Naive thymus-derived CD8-positive, alpha-beta T cell (primary cell): Measurements from ENCODE around the gene KCNE3. TPM values are rescaled to one million over a fixed set of nuclear protein-coding genes. Genes with fewer than 3 reads are reported as not detected.
A peak's percentile ranks its signal among the peaks of the same experiment; 100 is the strongest.

Source experiments
- ATAC-seq, 2 donors: fragments of 150-1000 bp; cut with Tn5 transposase in 1 of 2; sonication (Bioruptor Pico), chemical (Tn5 transposase) in 1 of 2; 1 replicate in 1 of 2; 2 replicates in 1 of 2; pipeline ENCODE4 v1.10.0; 2021; ENCODE audit warnings: mild to moderate bottlenecking in 2 of 2, moderate library complexity in 2 of 2
- POLR2A ChIA-PET: fragments of 350-600 bp; sonication (Branson Sonifier 250); formaldehyde crosslinking; loops from one replicate; lab custom pipeline; 2021; ENCODE audit warnings: antibody characterized with exemption; lab: Charles Lee
- DNase-seq, 10 donors: peaks; one replicate each; pipeline versions ENCODE4 v3.0.0 to v3.0.0-alpha.2; 2020 to 2022
- H3K27ac Mint-ChIP-seq, 10 donors: one replicate each; pipeline ENCODE4 v1.8.0; 2020 to 2022; ENCODE audit warnings: mild to moderate bottlenecking in 10 of 10, mixed read lengths in 10 of 10, moderate library complexity in 4 of 10, inconsistent platforms in 1 of 10
- H3K27me3 Mint-ChIP-seq, 5 donors: one replicate each; pipeline ENCODE4 v1.8.0; 2021 to 2022; ENCODE audit warnings: mixed read lengths in 5 of 5
- H3K36me3 Mint-ChIP-seq, 3 donors: one replicate each; pipeline ENCODE4 v1.8.0; 2020 to 2022; ENCODE audit warnings: mixed read lengths in 3 of 3, mild to moderate bottlenecking in 2 of 3, inconsistent platforms in 1 of 3
- H3K4me1 Mint-ChIP-seq, 4 donors: one replicate each; pipeline ENCODE4 v1.8.0; 2021 to 2022; ENCODE audit warnings: mixed read lengths in 4 of 4
- H3K4me3 Mint-ChIP-seq, 10 donors: one replicate each; pipeline ENCODE4 v1.8.0; 2020 to 2022; ENCODE audit warnings: mild to moderate bottlenecking in 10 of 10, mixed read lengths in 10 of 10, moderate library complexity in 6 of 10, inconsistent platforms in 1 of 10
- H3K9me3 Mint-ChIP-seq, 9 donors: one replicate each; pipeline ENCODE4 v1.8.0; 2020 to 2022; ENCODE audit warnings: mixed read lengths in 9 of 9, mild to moderate bottlenecking in 3 of 9, inconsistent platforms in 1 of 9, moderate library complexity in 1 of 9
- polyA plus RNA-seq, 3 donors: library from polyadenylated mRNA; unstranded; fragments of 300-500 nt; fragmentation: Illumina TruSeq; gene quantifications; one replicate each; pipeline ENCODE4 v1.2.3, GENCODE V29; 2021
- total RNA-seq, 8 experiments: library from RNA in 2 of 8; stranded (reverse) in 2 of 8; gene quantifications; one replicate each; pipeline ENCODE4 v1.2.3 and lab custom pipeline; 2021 to 2026

KCNE3 gene
- total and polyA plus RNA-seq, 5 experiments from 2014 or later = not detected

DNA sequence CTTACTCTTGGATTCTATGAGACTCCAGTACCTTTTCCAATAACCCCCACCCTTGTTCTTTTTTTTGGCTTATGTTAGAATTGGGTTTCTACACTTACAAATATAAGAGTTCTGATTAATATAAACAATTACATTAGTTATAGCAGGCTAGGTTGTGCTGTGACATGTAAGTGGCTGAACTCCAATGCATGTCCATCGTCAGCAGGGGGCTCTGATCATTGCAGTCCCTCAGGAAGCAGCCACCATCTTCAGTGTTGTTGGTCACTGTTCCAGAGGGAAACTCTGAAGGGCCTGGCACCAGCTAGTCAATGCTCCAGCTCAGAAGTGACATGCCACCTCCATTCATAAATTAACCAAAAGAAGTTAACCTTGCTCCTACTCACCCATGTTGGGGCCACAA, 20.5 kb upstream of the KCNE3 start:
- Mint-ChIP-seq H3K9me3 (no peaks in the 10 kb centered on the region), H3K27ac (peak overlapping the region in 1 of 10 donors; percentile 1), H3K27me3 (no peaks in the 10 kb centered on the region), H3K4me3 (no peak overlapping the region), H3K36me3 (peaks cover 0 to 15% (median 0%) of the 10 kb centered on the region in 3 donors), H3K4me1 (peaks cover 6 to 14% (median 9%) of the 10 kb centered on the region in 4 donors)
- ATAC-seq (no peak), DNase-seq (no peak)
- POLR2A ChIA-PET = no interaction called here

DNA sequence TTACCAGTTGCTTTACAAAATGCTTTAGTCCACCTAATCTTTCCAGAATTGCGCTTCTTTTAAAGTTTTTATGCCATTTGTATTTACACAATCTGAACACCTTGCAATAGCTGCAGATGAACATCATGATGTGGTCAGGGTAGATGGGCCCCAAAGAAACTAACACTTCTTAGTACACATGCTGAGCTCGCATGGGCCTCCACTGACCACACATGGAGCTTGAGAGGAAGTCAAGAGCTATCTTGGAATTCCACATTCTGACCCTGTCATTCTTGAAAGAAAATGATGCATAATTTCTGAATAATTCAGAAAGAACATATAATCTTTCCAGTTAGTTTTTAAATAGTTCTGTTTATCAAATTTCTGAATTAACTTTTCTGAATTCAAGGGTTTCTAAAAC, 18.5 kb upstream of the KCNE3 start:
- POLR2A ChIA-PET = no interaction called here
- no peak overlapping the region for H3K27ac Mint-ChIP-seq

DNA sequence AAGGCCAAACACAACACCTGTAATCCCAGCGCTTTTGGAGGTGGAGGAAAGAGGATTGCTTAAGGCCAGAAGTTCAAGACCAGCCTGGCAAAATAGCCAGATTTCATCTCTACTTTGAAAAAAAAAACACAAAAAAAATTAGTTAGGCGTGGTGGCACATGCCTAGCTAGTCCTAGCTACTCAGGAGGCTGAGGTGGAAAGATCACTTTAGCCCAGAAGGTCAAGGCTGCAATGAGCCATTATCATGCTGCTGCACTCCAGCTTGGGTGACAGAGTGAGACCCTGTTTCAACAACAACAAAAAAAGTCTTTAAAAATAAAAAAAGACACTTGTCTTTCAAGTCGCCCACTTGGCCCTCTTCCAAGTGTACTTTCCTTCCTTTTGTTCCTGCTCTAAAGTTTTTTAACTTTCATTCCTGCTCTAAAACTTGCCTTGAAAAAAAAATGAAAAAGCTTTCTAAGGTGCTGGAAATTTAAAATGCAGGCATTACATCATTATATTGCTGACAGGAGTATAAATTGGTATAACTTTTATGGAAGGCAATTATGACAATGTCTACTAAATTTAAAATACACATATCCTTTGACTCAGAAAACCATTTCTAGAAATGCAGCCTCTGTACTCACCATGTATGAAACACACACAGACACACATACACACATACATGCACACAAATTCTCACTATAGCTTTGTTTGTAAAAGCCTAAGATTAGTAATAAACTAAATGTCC, 13.5 kb upstream of the KCNE3 start:
- POLR2A ChIA-PET = interaction anchor here (1.0 kb wide), 1 partner anchor 12 kb away, joined by 4 read pairs; the partner anchor contains the start of gene LIPT2
- peaks cover 0 to 3% (median 0%) of the 10 kb centered on the region in 5 donors for H3K27me3 Mint-ChIP-seq
- H3K9me3 Mint-ChIP-seq = no peaks in the 10 kb centered on the region
- no peak for DNase-seq
- H3K36me3 Mint-ChIP-seq = no peaks in the 10 kb centered on the region
- H3K4me3 Mint-ChIP-seq = no peak overlapping the region
- no peak overlapping the region for H3K27ac Mint-ChIP-seq
- peaks cover 0 to 4% (median 0%) of the 10 kb centered on the region in 4 donors for H3K4me1 Mint-ChIP-seq
- ATAC-seq = no peak

More for the DNA sequence above, 18.5 kb upstream of the KCNE3 start:
- Mint-ChIP-seq H3K4me3 (no peak overlapping the region), H3K9me3 (no peaks in the 10 kb centered on the region), H3K36me3 (peaks cover 0 to 7% (median 0%) of the 10 kb centered on the region in 3 donors), H3K4me1 (peaks cover 0 to 5% (median 2%) of the 10 kb centered on the region in 4 donors), H3K27me3 (no peaks in the 10 kb centered on the region)
- ATAC-seq (no peak), DNase-seq (no peak)

DNA sequence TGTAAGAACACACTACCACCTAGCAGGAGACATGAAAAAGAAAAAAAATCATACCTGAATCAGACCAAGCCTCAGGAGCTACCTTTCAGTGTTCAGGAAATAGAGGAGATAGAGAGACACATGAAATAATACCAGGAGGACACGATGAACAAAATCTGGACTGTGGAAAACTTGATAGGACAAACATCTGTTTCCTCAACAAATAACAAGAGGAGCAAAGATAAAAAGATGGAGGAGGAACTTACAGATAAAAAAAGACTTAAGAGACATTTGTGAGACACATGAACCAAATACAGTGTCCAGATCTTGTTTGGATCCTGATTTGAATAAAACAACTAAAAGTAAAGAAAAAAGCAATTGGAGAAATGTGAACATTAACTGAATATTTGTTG, 12.4 kb upstream of the KCNE3 start:
- Mint-ChIP-seq H3K4me3 (no peak overlapping the region), H3K27ac (peak overlapping the region in 1 of 10 donors; percentile 41), H3K9me3 (no peaks in the 10 kb centered on the region), H3K27me3 (peaks cover 0 to 3% (median 0%) of the 10 kb centered on the region in 5 donors), H3K4me1 (peaks cover 0 to 4% (median 0%) of the 10 kb centered on the region in 4 donors), H3K36me3 (no peaks in the 10 kb centered on the region)
- ATAC-seq (no peak), DNase-seq (no peak)
- POLR2A ChIA-PET = no interaction called here

DNA sequence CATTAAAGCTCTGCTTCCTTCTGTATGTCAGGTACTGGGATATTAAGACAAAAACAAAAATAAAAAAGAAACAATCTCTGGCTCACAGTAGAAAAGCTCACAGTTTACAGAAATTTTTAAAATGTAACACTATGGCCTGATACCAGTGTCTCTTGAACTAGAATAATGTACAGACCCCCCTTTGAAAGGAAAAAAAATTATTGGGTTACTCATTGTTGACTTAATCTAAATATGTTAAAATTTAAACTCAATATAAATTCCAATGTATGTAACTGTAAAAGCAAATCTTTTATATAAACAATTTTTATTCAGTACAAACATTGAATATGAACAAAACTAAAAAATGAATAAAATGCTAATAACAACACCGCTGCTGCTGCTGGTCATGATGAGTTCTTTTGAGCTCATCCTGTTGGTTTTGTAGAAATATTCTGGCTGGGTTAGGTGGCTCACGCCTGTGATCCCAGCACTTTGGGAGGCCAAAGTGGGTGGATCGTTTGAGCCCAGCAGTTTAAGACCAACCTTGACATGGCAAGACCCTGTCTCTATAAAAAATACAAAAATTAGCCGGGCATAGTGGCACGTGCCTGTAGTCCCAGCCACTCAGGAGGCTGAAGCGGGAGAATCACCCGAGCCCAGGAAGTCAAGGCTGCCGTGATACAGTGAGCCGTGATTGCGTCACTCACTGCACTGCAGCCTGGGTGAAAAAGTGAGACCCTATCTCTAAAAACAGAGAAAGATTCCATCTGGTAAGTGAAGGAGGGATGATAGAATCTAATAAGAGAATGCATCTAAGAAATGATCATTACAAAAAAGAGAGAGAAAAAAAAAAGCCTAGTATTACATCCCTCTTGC, 11.8 kb upstream of the KCNE3 start:
- H3K4me3 Mint-ChIP-seq = no peak overlapping the region
- ATAC-seq (no peak), DNase-seq (no peak)
- H3K36me3 Mint-ChIP-seq = no peaks in the 10 kb centered on the region
- POLR2A ChIA-PET = no interaction called here
- H3K27ac Mint-ChIP-seq = peak overlapping the region in 1 of 10 donors; percentile 41
- H3K9me3 Mint-ChIP-seq = no peaks in the 10 kb centered on the region
- peaks cover 0 to 3% (median 0%) of the 10 kb centered on the region in 5 donors for H3K27me3 Mint-ChIP-seq
- peaks cover 0 to 4% (median 0%) of the 10 kb centered on the region in 4 donors for H3K4me1 Mint-ChIP-seq

DNA sequence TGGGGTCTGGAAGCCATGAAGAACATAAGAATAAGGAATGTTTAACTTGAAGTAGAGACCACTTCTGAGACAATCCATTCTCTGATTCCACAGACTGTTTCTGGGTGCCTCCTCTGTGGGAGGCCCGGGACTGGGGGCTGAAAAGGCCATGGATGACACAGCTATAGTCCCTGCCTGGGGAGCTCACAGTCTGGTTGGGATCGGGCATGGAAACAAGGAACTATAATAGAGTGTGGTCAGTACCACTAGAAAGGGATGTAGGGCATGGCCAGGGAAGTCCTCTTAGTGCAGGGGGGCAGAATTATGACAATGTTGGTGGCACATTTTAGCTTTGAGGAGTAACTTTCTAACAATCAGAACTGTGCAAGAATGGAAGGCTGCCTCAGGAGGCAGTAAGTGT, 9.2 kb upstream of the KCNE3 start:
- DNase-seq = no peak
- Mint-ChIP-seq H3K27ac (no peak overlapping the region), H3K9me3 (no peaks in the 10 kb centered on the region), H3K4me3 (no peak overlapping the region), H3K36me3 (no peaks in the 10 kb centered on the region), H3K4me1 (peaks cover 0 to 6% (median 0%) of the 10 kb centered on the region in 4 donors), H3K27me3 (peaks cover 0 to 11% (median 5%) of the 10 kb centered on the region in 5 donors)
- ATAC-seq = no peak
- POLR2A ChIA-PET = no interaction called here

DNA sequence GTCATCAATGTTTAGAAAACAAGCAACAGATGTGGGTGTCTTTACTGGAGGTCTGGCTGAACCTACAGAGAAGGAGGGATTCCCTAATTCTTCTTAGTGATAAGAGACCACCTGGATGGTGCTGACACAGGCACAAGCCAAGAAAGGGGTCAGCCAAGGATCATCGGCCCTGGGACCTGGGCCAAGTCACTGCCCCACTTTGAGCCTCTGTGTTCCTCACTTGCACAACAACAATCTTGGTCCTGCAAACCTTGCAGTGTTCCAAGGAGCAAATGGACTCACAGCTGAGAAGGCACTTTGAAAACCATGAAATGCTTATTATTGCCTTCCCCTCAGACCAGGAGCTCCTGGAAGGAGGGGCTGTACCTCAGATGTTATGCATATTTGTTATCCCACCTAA, 7.0 kb upstream of the KCNE3 start:
- H3K27ac Mint-ChIP-seq = no peak overlapping the region
- ATAC-seq (no peak), DNase-seq (no peak)
- H3K36me3 Mint-ChIP-seq = no peaks in the 10 kb centered on the region
- H3K4me3 Mint-ChIP-seq = no peak overlapping the region
- H3K4me1 Mint-ChIP-seq = peaks cover 0 to 2% (median 0%) of the 10 kb centered on the region in 4 donors
- POLR2A ChIA-PET = no interaction called here
- peaks cover 2 to 14% (median 8%) of the 10 kb centered on the region in 5 donors for H3K27me3 Mint-ChIP-seq
- peaks cover 0 to 2% (median 0%) of the 10 kb centered on the region in 9 donors for H3K9me3 Mint-ChIP-seq

DNA sequence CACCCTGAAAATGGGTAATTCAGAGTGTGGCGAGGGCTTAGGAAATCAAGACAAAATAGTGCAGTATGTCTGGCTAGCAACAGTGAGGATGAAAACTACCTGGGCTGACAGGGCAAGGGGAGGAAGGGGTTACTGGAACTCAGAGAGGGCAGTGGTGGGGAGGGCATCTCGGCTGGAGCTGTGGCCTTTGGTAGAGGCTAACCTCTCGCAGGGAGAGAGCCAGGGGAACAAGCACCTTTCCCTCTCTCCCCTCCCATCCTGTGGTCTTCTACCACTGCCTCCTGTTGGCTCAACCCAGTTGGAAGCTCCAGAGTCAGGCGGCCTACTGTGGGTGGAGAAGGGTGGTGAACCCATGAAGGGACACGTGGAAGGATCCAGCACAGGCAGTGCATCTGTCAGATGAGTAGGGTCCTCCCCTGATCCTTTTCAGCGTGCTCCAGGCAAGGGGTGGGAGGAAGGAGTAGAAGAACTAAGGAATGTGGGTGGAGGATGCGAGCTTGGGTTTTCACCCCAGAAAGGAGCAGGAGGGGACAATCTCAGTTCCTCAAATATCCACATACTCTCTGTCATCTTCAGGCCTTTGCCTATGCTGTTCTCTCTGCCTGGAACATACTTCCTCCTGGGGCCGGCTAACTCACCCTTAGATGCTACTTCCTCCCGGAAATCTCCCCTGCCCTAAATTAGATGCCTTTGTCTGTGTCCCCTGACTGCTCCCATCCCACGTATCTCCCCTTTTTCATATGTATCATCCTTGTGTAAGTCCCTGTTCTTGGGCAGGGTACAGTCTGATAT, 6.2 kb upstream of the KCNE3 start:
- ATAC-seq (no peak), DNase-seq (no peak)
- POLR2A ChIA-PET = interaction anchor here (1.0 kb wide), 1 partner anchor 20 kb away, joined by 3 read pairs; no protein-coding TSS in a partner anchor
- Mint-ChIP-seq H3K36me3 (no peaks in the 10 kb centered on the region), H3K4me1 (peaks cover 0 to 3% (median under 1%) of the 10 kb centered on the region in 4 donors), H3K9me3 (peaks cover 0 to 2% (median 0%) of the 10 kb centered on the region in 9 donors), H3K27me3 (peaks cover 4 to 16% (median 10%) of the 10 kb centered on the region in 5 donors), H3K4me3 (no peak overlapping the region), H3K27ac (no peak overlapping the region)

DNA sequence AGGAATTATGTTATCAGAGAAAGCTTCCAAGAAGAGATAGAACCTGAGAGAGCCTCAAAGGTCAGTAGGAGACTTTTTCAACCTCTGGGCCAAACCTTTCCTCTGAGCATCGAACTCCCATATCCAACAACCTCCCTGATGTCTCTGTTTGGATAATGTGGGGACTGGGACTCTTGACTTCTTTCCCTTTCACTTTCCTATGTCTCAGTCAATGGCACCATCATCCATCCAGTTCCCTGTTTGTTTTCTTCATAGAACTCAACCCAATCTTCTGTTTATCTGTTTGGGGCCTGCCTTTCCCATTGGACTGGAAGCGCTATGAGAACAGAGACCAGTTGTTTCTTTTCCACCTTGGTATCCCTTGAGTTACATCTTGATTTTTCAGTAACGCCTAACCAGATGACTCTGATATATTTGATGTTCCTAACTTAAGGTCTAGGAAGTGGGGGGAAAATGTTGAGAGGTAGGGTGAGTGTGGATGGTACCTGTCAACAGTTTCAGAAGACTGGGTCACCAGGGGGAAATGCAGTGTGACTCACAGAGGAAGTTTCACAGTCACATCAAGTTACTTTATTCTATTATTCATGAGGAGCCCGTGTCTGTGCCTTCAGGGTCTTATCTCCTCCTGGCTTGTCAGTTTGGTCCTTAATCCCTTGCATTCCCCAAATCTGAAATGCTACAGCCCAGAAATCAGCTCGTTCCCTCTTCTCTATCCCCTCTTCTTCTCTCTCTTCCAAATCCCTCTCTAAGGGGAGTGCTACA, 4.5 kb upstream of the KCNE3 start:
- ATAC-seq (no peak), DNase-seq (no peak)
- Mint-ChIP-seq H3K36me3 (no peaks in the 10 kb centered on the region), H3K9me3 (peaks cover 0 to 2% (median 0%) of the 10 kb centered on the region in 9 donors), H3K27ac (no peak overlapping the region), H3K27me3 (peaks cover 12 to 28% (median 23%) of the 10 kb centered on the region in 5 donors), H3K4me3 (no peak overlapping the region), H3K4me1 (peaks cover under 1 to 7% (median 3%) of the 10 kb centered on the region in 4 donors)
- POLR2A ChIA-PET = no interaction called here

DNA sequence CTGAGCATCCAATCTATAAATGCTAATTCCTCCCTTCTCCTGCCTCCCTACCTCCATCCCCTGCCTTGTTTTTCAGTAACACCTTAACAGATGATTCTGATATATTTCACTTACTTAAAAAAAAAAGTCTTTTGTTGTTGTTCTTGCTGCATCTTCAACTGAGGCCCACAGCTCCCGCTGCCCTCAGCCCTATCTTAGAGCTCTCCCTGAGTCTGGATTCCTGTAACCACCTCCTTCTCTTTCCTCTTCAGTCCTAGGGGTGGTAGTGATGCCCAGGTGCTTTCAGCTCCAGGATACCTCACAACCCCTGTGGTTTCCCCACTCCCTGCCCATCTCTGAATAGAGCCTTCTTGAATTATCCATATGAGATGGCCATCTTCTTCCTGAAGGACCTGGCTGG, 3.7 kb upstream of the KCNE3 start:
- Mint-ChIP-seq H3K27ac (no peak overlapping the region), H3K27me3 (peaks cover 18 to 37% (median 28%) of the 10 kb centered on the region in 5 donors), H3K4me3 (no peak overlapping the region), H3K9me3 (peaks cover 0 to 2% (median 0%) of the 10 kb centered on the region in 9 donors), H3K36me3 (no peaks in the 10 kb centered on the region), H3K4me1 (peaks cover 4 to 13% (median 6%) of the 10 kb centered on the region in 4 donors)
- no peak for ATAC-seq
- POLR2A ChIA-PET = no interaction called here
- DNase-seq = no peak

DNA sequence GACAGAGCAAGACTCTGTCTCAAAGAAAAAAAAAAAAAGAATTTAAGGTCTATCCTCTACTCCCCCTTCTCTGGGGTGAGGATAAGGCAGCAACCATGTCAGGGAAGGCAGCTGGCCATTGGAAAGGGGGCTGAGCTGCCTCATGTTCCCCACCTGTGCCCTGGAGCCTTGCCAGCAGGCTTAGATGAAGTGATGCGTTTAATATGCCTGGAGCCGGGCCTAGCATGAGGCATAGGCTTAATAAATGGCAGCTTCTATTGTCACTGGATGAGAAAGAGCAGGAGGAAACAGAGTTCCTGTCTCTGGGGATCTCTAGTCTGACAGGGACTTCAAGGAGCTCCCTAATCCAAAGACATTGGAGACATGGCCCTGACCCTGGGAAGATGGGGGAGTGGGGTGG, 3.2 kb upstream of the KCNE3 start:
- H3K9me3 Mint-ChIP-seq = peaks cover 0 to 2% (median 0%) of the 10 kb centered on the region in 9 donors
- H3K36me3 Mint-ChIP-seq = no peaks in the 10 kb centered on the region
- DNase-seq = no peak
- H3K4me1 Mint-ChIP-seq = peaks cover 4 to 13% (median 6%) of the 10 kb centered on the region in 4 donors
- no peak overlapping the region for H3K4me3 Mint-ChIP-seq
- ATAC-seq = no peak
- H3K27ac Mint-ChIP-seq = peak overlapping the region in 1 of 10 donors; percentile 25
- POLR2A ChIA-PET = interaction anchor here (0.9 kb wide), 1 partner anchor 8 kb away, joined by 3 read pairs; no protein-coding TSS in a partner anchor
- H3K27me3 Mint-ChIP-seq = peaks cover 23 to 42% (median 34%) of the 10 kb centered on the region in 5 donors
